GM21367 (cell line): Measurements from ENCODE around the gene AGAP3.

Experiments
- ATAC-seq: cut with Tn5 transposase; IDR thresholded peaks from one replicate; pipeline ENCODE4 v1.9.1; 2021; ENCODE audit not compliant: unreplicated experiment

Gene AGAP3

GRCh38 chr7:151107882-151108281, 21.6 kb downstream of the AGAP3 start:
- no peak for ATAC-seq

GRCh38 chr7:151109094-151110048, 23.1 kb downstream of the AGAP3 start:
- no peak for ATAC-seq

GRCh38 chr7:151110236-151110940, 24.1 kb downstream of the AGAP3 start:
- no peak for ATAC-seq

GRCh38 chr7:151110941-151111645, 24.8 kb downstream of the AGAP3 start:
- ATAC-seq, result peak; percentile 65

GRCh38 chr7:151113344-151114150, 27.3 kb downstream of the AGAP3 start:
- no peak for ATAC-seq

GRCh38 chr7:151114151-151115090, 28.1 kb downstream of the AGAP3 start:
- no peak for ATAC-seq

GRCh38 chr7:151115121-151115835, 29.0 kb downstream of the AGAP3 start:
- ATAC-seq, result no peak

- ATAC-seq, result no peak
Observed at GRCh38 chr7:151115836-151116418, 29.7 kb downstream of the AGAP3 start.

GRCh38 chr7:151116603-151117440, 30.5 kb downstream of the AGAP3 start:
- ATAC-seq, result no peak

GRCh38 chr7:151117565-151117964, 31.3 kb downstream of the AGAP3 start:
- no peak for ATAC-seq

- ATAC-seq, result no peak
Observed at GRCh38 chr7:151118108-151119054, 32.1 kb downstream of the AGAP3 start.

GRCh38 chr7:151119055-151119415, 32.8 kb downstream of the AGAP3 start:
- no peak for ATAC-seq

- no peak for ATAC-seq
Observed at GRCh38 chr7:151119902-151120301, 33.6 kb downstream of the AGAP3 start.

GRCh38 chr7:151120896-151121295, 34.6 kb downstream of the AGAP3 start:
- ATAC-seq, result no peak

GRCh38 chr7:151121380-151122170, 35.3 kb downstream of the AGAP3 start:
- no peak for ATAC-seq

- no peak for ATAC-seq
Observed at GRCh38 chr7:151122276-151122675, 36.0 kb downstream of the AGAP3 start.
